GM10266 (cell line): ENCODE results near the gene PTPRM.

ENCODE experiments used
- DNase-seq: peaks from one replicate; pipeline ENCODE4 v3.0.0; 2012; ENCODE audit errors: extremely low spot score
- CTCF ChIP-seq: IDR thresholded peaks from 2 replicates; pipeline ENCODE4 v1.5.1; 2012; ENCODE audit warnings: mild to moderate bottlenecking, low read depth; ENCODE audit not compliant: control insufficient read depth, insufficient read depth; ENCODE audit errors: missing control alignments

Gene PTPRM

GRCh38 chr18:7760967-7761948 is 194.1 kb downstream of the PTPRM start:
- TF ChIP-seq CTCF, result no peak
- DNase-seq, result no peak

GRCh38 chr18:7764405-7764804 is 197.3 kb downstream of the PTPRM start:
- TF ChIP-seq CTCF, result no peak
- no peak for DNase-seq

- no peak for DNase-seq
- no peak for TF ChIP-seq CTCF
These were observed 199.2 kb downstream of the PTPRM start for GRCh38 chr18:7766346-7766745.

- TF ChIP-seq CTCF, result no peak
- DNase-seq, result no peak
These were observed 199.7 kb downstream of the PTPRM start for GRCh38 chr18:7766817-7767216.

- no peak for DNase-seq
- no peak for TF ChIP-seq CTCF
These were observed 203.8 kb downstream of the PTPRM start for GRCh38 chr18:7770908-7771307.

GRCh38 chr18:7772510-7772888 is 205.4 kb downstream of the PTPRM start:
- TF ChIP-seq CTCF, result no peak
- no peak for DNase-seq

- DNase-seq, result no peak
These were observed 205.8 kb downstream of the PTPRM start for GRCh38 chr18:7772951-7773350.

More at GRCh38 chr18:7772951-7773350, 205.8 kb downstream of the PTPRM start:
- no peak for TF ChIP-seq CTCF
